DLD1 (cell line): ENCODE measurements around the gene HSD17B11.
"Not testable (repeated sequence)": the region's sequence is repeated elsewhere in the genome, so short reads cannot be mapped to it uniquely, and the experiment has no call there.

Experiments used
- in situ Hi-C: cut with HindIII; loops from 2 replicates; pipeline ENCODE4 v1.10.0; 2017; ENCODE audit warnings: low sequenced_read_pairs

HSD17B11 gene, protein sequence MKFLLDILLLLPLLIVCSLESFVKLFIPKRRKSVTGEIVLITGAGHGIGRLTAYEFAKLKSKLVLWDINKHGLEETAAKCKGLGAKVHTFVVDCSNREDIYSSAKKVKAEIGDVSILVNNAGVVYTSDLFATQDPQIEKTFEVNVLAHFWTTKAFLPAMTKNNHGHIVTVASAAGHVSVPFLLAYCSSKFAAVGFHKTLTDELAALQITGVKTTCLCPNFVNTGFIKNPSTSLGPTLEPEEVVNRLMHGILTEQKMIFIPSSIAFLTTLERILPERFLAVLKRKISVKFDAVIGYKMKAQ

DNA sequence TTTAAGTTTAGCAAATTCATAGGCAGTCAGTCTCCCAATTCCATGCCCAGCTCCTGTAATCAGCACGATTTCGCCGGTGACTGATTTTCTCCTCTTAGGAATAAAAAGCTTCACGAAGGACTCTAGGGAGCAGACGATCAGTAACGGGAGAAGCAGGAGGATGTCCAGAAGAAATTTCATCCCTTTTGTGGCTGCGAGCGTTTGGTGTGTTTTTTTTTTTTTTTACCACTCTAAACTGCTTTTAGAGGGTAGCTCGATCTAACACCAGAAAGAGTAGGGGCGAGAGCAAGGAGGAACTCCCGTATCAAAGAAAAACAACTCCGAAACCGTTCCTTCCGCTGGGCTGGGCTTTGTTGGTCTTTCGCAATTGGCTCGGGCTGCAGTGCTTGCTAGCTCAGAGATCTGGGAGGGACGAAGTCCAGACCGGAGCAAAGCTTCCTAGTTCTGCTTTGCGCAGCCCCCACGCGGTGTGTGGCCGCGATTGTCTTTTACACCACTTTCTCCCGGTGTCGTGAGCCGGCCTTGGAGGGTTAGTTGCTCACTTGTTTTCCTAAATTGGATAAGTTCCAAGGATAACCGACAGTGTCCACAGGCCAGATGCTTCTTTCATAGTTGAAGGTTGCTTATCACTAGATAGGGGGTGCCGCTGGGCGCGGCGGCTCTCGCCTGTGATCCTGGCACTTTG lies at the start of gene HSD17B11:
Gene HSD17B11, minus strand, starts transcription at position 298 of the 685 bp plus-strand sequence. Its CDS starts 118 bp downstream, at position 180.
- in situ Hi-C loops = no loop called here

DNA sequence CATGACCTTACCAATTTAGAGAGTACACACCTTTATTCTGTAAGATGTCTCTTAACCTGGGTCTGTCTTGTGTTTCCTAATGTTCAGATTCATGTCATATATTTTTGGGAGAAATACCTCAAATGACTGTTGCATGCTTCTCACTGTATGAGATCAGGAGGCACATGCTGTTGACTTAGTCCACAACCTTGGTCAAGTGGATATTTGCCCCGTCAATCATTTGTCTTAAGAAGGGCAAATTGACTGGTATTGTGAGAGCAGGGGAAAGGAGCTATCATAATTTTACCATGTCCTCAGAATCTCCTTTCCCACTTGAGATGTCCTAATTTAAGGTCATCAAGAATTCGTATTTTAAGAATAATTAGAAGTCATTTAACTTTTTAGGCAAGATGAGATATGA lies 42.4 kb upstream of the HSD17B11 start:
- in situ Hi-C loops = no loop called here

DNA sequence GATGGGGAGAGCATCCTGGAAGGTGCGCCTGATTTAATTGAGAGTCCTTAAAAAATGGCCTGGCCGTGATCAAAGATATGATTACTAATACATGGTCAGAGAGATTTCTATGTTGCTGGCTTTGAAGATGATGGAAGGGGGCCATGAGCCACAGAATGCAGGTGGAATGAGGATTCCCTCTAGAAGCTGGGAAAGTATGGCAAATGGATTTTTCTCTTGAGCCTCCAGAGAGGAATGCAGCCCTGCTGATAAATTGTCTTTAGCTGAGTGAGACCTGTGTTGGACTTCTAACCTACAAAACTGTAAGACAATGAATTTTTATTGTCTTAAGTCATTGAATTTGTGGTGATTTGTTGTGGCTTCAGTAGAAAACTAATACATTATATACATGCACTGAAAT lies 39.0 kb upstream of the HSD17B11 start:
- in situ Hi-C loops = no loop called here

DNA sequence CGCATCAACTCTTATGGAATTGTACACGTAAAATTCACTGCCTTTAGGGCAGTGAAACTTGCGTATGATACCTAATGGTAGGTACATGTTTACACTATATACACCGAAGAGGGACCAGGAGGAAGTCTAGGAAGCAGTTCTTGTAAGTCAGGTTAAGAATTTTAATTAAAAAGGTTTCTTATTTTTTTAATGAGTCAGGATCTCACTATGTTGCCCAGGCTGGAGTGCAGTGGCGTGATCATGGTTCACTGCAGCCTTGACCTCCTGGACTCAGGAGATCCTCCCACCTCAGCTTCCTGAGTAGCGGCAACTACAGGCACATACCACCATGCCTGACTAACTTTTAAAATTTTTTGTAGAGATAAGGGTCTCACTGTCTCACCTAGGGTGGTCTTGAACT lies 38.0 kb upstream of the HSD17B11 start:
- in situ Hi-C loops = no loop called here

DNA sequence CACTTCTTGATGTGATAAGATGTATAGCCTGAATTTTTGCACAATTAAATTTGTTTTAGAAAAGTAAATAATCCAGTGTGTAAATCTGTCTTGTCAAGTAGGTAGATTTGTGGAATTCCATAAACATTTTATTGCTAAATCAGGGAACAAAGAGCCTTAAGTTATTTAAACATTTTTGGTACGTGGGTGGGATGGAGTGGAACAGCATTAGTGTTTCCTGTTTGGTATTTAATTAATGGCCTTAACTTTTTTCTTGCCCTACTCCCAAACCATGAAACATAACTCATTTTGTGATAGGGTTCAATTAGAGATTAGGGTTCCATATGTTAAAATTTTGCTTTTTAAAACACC lies 36.5 kb upstream of the HSD17B11 start:
- in situ Hi-C loops = no loop called here

DNA sequence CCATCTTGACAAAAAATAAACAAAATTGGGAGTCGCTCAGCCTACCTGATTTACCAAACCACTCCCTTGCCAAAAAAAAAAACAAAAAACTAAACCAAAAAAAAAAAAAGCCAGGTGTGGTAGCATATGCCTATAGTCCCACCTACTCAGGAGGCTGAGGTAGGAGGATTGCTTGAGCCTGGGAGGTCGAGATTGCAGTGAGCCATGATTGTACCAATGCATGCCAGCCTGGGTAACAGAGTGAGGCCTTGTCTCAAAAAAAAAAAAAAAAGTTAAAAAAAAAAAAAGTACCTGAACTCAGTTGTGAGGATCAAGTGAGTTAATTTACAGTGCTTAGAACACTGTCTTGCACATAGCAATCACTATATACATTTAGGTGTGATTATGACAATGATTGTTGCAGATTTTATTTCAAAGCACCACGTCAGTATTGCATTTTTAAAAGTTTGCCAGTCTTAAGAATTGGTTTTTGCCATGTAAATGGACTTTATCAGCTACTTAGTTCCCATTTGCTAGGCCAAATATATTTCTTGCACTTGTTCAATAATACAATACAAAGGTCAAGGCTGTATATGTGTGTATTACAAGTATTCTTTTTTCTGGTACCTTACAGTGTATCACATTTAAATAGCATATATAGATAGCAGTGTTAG lies 36.0 kb upstream of the HSD17B11 start:
- in situ Hi-C loops = no loop called here

DNA sequence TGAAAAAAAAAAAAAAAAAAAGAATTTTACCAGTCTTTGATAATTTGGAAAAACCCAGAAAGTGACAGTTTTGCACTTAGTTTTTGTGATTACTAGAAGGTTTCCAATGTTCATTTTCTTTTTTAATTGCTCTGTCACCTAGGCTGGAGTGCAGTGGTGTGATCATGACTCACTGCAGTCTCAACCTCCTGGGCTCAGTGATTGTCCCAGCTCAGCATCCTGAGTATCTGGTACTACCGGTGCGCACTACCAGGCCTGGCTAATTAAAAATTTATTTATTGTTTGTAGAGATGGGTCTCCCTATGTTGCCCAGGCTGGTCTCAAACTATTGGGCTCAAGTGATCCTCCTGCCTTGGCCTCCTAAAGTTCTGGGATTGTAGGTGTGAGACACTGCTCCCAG lies 34.7 kb upstream of the HSD17B11 start:
- in situ Hi-C loops = no loop called here

DNA sequence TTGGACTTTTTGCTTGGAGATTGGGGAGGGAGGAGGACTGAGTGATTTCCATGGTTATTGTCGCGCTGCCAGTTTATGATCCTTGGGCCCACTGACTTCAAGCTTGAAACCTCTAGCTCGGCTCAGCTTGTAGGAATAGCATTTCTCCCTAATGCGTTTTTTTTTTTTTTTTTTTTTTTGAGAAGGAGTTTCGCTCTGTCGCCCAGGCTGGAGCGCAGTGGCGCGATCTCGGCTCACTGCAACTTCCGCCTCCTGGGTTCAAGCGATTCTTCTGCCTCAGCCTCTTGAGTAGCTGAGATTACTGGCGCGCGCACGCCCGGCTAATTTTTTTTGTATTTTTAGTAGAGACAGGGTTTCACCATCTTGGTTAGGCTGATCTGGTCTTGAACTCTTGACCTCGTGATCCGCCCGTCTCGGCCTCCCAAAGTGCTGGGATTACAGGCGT lies 33.1 kb upstream of the HSD17B11 start:
- in situ Hi-C loops = not testable (repeated sequence)

DNA sequence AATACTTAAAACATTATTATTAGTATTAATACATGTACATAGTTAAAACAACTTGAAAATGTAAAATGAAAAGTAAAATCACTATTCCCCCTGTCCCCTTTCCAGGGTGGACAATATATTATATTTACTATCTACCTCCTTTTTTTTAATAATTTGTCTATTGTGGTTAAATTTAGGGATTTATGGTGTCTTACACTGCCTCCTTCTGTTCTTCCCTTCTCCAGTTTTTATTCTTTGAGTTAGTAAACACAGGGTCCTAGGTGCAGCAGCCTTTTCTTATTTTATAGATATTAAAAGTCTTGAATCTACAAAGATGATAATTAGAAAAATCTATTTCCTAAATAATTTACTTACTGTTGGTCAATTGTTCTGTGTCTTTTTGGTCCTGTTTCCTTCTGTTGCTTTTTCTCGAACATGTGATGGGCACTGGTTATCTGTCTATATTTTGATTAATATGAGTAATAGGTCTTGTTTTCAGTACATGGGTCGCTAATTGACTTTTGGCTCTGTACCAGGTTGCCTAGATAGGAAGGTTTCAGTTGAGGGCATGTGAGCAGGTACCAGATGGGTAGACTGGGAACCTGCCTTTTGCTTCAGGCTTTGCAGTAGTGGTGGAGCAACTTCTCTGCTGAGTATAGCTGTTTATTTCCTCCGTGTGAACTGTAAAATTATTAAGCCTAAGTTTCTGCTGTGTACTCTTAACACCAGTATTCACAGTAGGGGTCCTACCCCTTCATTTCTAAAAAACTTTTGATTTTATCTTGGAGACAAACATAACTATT lies 32.5 kb upstream of the HSD17B11 start:
- in situ Hi-C loops = no loop called here

DNA sequence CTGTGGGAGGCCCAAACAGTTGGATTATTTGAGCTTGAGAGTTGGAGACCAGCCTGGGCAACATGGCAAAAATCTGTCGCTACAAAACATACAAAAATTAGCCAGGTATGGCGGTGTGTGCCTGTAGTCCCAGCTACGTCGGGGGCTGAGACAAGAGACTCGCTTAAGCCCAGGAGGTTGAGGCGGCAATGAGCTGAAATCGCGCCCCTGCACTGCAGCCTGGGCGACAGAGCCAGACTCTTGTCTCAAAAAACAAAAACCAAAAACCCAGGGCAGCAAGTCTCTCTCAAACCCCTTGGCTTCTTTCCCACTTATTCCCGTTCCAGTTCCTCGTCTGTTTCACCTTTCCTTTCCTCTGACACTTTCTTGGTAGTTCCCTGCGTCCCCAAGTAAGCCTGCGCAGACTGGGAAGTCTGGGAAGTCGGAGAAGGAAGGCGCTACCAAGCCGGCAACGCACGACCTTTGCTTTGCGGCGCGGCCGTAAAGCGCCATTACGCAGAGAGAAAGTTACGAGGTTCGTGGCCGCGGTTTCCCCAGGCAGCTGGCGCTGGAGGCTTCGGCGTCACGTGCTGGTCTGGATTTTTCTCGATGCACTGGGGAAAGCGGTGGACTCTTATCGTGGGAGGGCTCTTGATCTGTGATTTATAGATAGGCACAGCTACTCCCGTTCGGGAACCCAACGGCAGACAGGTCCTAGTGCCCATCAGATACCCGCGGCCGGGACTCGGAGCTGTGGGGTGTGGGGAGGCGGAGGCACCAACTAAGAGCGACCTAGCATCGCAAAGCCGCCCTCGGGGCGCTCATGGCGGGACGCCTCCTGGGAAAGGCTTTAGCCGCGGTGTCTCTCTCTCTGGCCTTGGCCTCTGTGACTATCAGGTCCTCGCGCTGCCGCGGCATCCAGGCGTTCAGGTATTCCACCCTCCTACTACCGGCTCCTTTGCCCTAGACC lies 31.4 kb upstream of the HSD17B11 start, which contains the start of gene NUDT9:
Gene NUDT9, plus strand, starts transcription at position 470 of the 949 bp plus-strand sequence. Its CDS starts 333 bp downstream, at position 803.
- in situ Hi-C loops = no loop called here

DNA sequence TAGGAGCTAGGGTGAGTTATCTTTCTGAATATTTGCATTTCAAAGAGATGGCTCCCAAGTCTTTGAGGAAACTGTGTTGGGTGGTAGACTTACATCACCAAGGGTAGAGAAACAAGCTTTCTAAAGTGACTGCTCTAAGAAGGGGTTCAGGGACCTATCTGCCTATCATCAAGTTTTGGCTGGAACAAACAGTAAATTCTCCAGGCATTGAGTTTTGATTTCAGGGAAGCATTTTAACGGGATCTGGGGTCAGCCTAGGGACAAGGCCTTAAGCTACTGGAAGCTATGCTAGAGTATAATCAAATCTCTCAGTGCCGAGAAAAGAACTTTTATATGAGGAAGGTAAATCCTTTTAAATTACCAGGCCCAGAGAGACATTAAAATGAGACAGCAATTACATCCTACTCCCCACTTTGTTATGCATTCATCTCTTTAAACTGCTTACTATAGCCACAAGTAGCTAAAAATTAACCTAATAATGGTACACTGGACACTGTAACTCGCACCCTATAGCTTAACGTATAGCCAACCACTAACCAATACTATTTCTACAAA lies 29.4 kb upstream of the HSD17B11 start:
- in situ Hi-C loops = no loop called here

DNA sequence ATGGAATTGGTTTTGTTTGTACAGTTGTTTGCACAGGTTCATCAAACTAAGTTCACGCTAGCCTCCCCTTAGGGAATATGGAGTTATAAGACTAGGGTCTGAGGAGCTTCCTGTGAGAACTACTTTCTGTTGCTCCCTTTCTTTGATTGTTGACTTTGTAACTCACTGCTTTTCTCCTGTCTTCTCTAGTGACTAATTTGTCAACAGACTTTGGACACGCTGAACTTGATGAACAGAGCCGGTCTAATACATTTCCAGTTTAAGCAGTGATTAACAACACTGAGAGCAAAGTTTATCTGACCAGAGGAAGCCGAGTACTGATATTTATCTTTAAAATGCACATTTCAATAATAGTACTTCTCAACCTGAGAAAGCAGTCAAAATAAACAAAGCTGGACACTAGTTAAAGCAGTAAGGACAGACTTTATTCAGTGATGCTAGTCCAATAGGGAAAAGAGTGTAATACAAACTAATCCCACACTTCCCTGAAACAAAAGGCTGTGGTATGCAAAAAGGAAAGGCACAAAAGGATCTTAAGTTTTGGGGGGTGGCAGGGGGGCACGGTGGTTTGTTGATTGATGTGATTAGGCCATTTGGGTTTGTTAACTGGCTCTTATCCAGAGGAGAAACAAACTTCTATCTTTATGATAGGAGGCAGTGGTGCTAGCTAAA lies 28.7 kb upstream of the HSD17B11 start:
- in situ Hi-C loops = no loop called here

DNA sequence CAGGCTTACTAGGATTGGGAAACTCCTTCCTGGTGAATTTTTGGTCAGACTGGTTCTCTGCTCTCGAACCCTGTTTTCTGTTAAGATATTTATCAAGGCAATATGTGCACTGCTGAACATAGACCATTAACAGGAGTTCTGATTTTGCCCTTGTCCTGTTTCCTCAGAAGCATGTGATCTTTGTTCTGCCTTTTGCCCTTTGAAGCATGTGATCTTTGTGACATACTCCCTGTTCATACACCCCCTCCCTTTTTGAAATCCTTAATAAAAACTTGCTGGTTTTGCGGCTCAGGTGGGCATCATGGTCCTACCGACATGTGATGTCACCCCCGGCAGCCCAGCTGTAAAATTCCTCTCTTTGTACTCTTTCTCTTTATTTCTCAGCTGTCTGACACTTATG lies 27.4 kb upstream of the HSD17B11 start:
- in situ Hi-C loops = not testable (repeated sequence)

DNA sequence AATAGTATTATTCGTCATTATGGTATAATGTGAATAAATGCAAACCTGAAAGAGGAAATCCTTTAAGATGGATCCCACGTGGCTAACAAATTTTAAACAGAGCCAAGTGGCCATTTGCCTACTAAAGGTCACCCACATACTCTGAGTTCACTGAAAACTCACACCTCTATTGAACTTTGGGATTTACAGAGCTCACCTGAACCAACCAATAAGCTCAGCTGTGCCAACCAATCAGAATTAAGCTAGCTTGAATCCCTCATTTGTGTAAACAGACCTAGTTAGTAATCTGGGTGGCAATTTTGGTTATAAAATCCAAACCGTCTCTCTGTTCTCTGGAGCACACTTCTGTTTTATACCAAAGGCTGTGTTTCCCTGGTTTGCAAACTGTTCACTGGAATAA lies 26.0 kb upstream of the HSD17B11 start:
- in situ Hi-C loops = no loop called here

DNA sequence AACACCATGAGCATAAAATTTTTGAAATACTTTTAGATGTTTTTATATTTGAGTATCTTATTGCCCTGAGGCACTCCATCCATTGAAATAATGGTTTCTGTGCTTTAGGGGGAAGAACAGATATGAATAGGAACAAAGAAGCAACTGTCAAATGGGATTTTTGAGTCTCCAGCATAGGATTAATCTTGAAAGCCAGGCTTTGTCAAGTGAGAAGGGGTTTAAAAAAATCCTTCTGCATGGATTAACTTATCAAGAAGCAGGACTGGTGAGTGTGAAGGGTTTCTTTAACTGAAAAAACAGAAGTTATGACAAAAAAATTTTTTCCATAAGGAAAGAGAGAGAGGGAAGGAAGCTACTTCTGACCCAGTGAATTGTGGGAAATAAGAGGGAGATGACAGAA lies 23.8 kb upstream of the HSD17B11 start:
- in situ Hi-C loops = no loop called here

DNA sequence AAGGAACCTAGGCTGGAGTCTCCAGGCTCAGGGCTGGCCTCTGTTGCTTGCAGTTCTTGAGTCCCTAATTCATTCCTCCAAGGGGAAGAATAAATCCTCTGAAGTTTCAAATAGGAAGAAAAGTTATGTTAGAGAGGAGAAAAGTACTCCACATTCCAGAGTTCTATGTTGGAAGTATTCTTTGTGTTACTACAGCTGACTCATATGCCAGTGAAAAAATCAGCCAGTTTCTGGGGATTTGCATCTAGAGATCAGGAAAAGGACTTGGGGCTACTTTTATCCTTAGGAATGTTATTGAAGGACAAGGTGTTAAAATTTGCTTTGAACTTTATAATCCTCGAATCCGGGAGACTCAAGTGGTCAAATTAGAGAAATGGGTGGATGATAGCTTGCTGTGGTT lies 19.7 kb upstream of the HSD17B11 start:
- in situ Hi-C loops = no loop called here

DNA sequence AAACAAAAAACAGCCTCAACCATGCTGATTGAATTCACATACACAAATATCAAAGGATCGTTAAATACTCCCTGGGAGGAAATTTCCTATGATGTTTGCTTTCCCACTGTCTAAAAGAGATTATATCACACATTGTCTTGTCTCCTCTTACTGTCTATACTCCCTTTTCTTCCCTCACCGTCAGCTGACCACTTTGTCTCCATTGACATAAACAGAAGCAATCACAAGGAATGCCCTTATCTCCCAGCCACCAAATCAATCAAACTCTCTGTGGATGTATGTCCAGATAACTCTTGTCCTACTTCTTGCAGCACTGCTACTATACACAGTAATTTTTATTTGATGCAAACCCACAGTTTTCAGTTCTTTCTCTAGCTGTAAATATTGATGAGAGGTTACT lies 19.2 kb upstream of the HSD17B11 start:
- in situ Hi-C loops = no loop called here

DNA sequence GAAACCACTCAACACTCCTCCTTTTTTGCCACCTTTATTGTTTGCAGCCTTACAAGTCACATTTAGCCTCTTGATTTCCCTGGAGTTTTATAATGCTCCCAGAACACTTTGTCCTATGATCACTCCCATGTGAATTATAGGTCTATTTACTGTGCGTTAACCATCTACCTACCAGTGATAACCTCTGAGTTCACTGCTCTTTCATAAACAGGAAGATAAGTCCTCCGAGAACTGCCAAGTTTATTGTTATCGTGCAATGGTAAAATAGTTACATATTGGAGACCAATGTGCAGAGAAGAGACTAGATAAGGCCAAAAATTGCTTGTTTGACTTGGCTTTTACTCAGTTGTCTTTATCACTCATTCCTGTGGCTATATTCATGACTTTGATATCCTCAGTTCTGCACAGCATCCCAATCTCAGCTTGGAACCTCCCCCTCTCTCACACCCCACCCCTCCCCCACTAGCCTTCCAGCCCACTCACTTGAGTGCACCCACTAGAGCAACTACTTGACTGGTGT lies 18.5 kb upstream of the HSD17B11 start:
- in situ Hi-C loops = no loop called here

DNA sequence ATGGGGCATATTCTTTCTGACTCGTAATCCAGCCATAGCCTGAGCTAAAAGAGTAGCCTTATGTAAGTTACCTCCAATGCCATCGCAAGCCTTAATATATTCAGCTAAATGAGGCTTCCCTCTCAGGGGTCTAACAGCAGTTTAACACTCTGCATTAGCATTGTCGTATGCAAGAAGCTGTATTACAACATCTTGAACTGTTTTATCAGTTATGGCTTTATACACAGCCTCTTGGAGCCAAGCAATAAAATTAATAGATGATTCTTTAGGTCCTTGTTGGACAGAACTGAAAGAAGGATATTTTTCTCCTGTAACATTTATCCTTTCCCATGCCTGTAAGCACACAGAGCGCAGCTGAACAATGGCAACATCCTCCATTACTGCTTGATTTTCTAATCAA lies 15.9 kb upstream of the HSD17B11 start:
- in situ Hi-C loops = not testable (repeated sequence)
